Lower leg skin (tissue), 4 donors: Measurements from ENCODE around the gene AFG3L2. TPM values are rescaled to one million over a fixed set of nuclear protein-coding genes. Genes with fewer than 3 reads are reported as not detected.

Source experiments
- DNase-seq, 2 donors: peaks; one replicate each; pipeline ENCODE4 v3.0.0-alpha.2; 2019; ENCODE audit warnings: low spot score in 2 of 2
- H3K4me3 ChIP-seq: fragments of 200-600 bp; sonication (generic); 2 replicates; pipeline ENCODE4 v1.5.1; 2017; ENCODE audit warnings: mild to moderate bottlenecking, low read depth; ENCODE audit not compliant: poor library complexity, severe bottlenecking
- POLR2A ChIP-seq, 2 donors: fragments of 450-650 bp; IDR thresholded peaks; one replicate each; pipeline ENCODE4 v1.6.1; 2016 to 2017; ENCODE audit warnings: antibody characterized with exemption in 2 of 2, mild to moderate bottlenecking in 1 of 2, moderate library complexity in 1 of 2
- WGBS, 2 donors: methylation state at CpG; one replicate each; pipeline ENCODE4 v1.1.5; 2018; 5-methylcytosine and 5-hydroxymethylcytosine counted together
- intact Hi-C: fragments of 100-400 bp; cut with DNase I; formaldehyde crosslinking; loops from one replicate; pipeline ENCODE4 v1.15.0; 2023; ENCODE audit warnings: low total_unique reads
- total RNA-seq, 4 donors: library from RNA; depleted of rRNA; stranded (reverse); fragments of >200 nt; gene quantifications; one replicate each; pipeline ENCODE4 v1.1.0, GENCODE V29; 2016
- TF ChIP-seq, protein P1 (sequence below), 3 donors: fragments of 450-650 bp; IDR thresholded peaks; one replicate each; pipeline ENCODE4 v1.5.1; 2016; ENCODE audit warnings: antibody characterized with exemption in 3 of 3, mild to moderate bottlenecking in 3 of 3, moderate library complexity in 2 of 3

The AFG3L2 gene
- 10 to 100 TPM; 57.5 to 67.9 (median 60.1) TPM for total RNA-seq

DNA sequence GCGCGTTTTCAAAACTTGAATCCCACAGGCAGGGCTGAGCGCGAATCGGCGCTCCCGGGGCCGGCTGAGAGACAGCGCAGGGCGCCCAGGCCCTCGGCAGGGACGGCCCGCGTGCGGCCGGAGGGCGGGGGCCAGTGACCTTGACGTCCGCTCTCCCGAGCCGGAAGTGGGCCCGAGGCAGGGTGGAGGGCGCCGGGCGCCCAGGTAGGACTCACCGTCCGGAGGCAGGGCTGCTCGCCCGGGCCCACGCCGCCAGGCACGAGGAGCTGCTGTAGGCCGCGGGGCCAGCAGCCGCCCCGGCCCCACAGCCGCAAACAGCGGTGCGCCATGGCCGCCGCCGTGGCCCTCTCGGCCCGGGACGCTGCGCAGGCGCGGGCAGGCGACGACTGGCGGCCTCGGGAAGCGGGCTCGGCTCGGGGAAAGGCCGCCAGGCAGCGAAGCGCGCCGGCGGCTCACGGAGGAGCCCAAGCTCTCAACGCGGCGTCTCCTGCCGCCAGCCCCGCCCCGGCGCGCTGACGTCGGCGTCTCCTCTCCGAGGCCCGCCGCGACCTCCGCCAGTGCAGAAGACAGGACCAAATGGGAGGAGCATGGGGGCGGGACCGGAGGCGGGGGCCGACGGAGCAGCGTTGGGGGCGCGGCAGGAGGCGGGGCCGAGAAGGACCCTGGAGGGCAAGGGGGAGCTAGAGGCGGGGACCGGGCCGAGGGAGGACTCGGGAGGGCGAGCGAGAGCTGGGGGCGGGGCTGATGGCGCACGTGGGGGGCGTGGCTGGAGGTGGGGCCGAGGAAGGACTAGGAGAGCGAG lies at the start of gene AFG3L2:
Gene AFG3L2 (minus strand): TSS at position 474 of the 802 bp plus-strand sequence. CDS start 145 bp downstream, at position 329.
- intact Hi-C loops = no loop called here
- H3K4me3 ChIP-seq = peak within 1 kb of the TSS; percentile 77
- TF ChIP-seq, protein P1, sequence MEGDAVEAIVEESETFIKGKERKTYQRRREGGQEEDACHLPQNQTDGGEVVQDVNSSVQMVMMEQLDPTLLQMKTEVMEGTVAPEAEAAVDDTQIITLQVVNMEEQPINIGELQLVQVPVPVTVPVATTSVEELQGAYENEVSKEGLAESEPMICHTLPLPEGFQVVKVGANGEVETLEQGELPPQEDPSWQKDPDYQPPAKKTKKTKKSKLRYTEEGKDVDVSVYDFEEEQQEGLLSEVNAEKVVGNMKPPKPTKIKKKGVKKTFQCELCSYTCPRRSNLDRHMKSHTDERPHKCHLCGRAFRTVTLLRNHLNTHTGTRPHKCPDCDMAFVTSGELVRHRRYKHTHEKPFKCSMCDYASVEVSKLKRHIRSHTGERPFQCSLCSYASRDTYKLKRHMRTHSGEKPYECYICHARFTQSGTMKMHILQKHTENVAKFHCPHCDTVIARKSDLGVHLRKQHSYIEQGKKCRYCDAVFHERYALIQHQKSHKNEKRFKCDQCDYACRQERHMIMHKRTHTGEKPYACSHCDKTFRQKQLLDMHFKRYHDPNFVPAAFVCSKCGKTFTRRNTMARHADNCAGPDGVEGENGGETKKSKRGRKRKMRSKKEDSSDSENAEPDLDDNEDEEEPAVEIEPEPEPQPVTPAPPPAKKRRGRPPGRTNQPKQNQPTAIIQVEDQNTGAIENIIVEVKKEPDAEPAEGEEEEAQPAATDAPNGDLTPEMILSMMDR (IDR thresholded peaks at IDR 0.05) = no peak
- peak in 1 of 2 donors; percentile 86 for TF ChIP-seq POLR2A (IDR thresholded peaks at IDR 0.05)
- 0 to 1% methylated on average over 26 to 55 of the region's 100 CpGs for WGBS, 2 donors
- peak; percentile 100 for DNase-seq

DNA sequence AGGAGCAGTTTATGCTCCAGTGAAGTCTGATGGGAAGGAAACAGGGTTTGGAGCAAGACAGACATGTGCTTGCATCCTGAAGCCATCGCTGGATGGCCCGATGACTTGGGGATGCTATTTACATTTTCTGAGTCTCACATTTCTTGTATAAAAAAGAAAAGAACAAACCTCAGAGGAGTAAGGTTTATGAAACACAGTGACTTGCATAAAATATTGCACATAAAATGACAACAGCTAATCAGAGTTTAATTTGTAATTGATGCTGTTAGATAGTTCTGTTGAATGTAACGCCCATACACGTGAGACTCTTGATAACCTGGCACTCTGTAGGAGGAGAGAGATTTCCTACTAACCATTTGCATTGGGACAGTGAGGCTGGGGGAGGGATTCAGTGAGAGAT lies 47.2 kb upstream of the AFG3L2 start:
- intact Hi-C loops = loop anchor here (5.0 kb wide), 1 partner anchor 757 kb away; no protein-coding TSS in a partner anchor
- no peak for DNase-seq
- WGBS, 2 donors = 92 to 95% methylated on average over 4 of the region's 4 CpGs
- H3K4me3 ChIP-seq = no peak overlapping the region
- TF ChIP-seq, protein P1 (IDR thresholded peaks at IDR 0.05) = no peak
- TF ChIP-seq POLR2A (IDR thresholded peaks at IDR 0.05) = no peak

DNA sequence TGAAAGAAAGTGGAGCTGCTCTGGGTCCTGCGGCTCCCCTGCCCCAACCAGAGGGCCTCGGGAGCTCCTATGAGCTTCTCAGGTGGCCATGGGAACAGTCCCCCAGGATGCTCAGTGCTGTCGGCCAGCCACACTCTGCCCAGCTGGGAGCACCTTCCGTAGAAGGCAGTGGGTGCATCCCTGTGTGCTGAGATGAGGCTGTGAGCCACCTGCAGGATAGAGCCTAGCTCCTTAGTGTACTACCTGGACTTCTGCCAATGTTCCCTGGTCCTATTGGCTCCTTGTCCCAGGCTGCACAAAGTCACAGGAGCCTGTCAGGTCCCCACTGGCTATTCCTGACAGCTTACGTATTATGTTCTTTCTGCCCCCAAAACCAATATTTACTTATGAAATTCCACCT lies 46.8 kb upstream of the AFG3L2 start:
- H3K4me3 ChIP-seq = no peak overlapping the region
- 75 to 95% methylated on average over 5 of the region's 5 CpGs for whole genome bisulfite sequencing, 2 donors
- DNase-seq = no peak
- TF ChIP-seq, protein P1 (IDR thresholded peaks at IDR 0.05) = no peak
- intact Hi-C loops = loop anchor here (5.0 kb wide), 1 partner anchor 757 kb away; no protein-coding TSS in a partner anchor

DNA sequence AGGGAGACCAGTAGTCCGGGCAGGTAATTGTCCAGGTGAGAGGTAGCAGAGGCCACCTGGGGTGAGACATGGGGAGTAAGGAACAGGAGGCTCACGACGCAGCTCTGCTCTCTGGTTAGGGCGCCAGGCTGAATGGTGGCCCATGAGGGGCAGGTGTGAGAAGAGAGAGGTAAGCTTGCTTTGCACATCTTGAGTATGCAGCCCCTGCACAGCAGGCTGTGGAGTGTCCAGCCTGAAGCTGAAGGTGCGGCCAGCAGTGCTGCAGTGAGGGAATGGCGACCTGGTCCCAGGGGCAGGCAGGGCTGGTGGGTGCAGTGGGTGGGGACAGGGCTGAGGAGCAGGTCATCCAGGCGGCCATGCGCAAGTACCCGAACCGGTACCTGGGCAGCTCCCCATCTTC lies 46.4 kb upstream of the AFG3L2 start:
- intact Hi-C loops = loop anchor here (5.0 kb wide), 1 partner anchor 756 kb away; no protein-coding TSS in a partner anchor
- H3K4me3 ChIP-seq = no peak overlapping the region
- 91 to 94% methylated on average over 10 of the region's 10 CpGs for WGBS, 2 donors
- no peak for DNase-seq
- no peak for TF ChIP-seq POLR2A (IDR thresholded peaks at IDR 0.05)
- TF ChIP-seq, protein P1 (IDR thresholded peaks at IDR 0.05) = no peak

DNA sequence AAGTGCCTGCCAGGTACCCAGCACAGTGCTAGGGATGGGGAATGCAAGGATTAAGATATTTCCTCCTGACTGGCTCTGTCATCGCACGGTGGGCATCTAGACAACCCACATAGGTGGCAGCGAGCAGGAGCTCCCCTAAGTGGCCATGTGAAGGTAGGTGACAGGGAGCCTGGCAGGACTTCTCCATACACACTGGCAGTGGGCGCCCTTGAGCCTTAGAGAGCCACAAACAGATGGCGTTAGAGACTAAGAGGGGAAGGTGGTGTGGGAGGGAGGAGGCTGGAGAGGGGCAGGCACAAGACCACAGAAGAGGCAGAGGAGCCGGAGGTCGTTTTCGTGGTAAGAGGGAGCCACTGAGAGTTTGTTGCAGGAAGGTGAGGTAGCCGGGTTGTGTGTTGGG lies 45.9 kb upstream of the AFG3L2 start:
- 84 to 90% methylated on average over 9 of the region's 9 CpGs for WGBS, 2 donors
- no peak for TF ChIP-seq POLR2A (IDR thresholded peaks at IDR 0.05)
- TF ChIP-seq, protein P1 (IDR thresholded peaks at IDR 0.05) = no peak
- intact Hi-C loops = loop anchor here (5.0 kb wide), 1 partner anchor 756 kb away; no protein-coding TSS in a partner anchor
- no peak for DNase-seq
- H3K4me3 ChIP-seq = no peak overlapping the region
